Activated CD4-positive, alpha-beta T cell treated with anti-CD3 and anti-CD28 coated beads, Interleukin-2, Interleukin-6, amounts not matched to agents 100 ng/mL and 50 ng/mL, durations not matched to agents 16 hours and 8 hours (primary cell): ENCODE results near the gene IL24.
"Not testable (repeated sequence)": the region's sequence is repeated elsewhere in the genome, so short reads cannot be mapped to it uniquely, and the experiment has no call there.

Source experiments
- DNase-seq: peaks from one replicate; pipeline ENCODE4 v3.0.0-alpha.2; 2020

The IL24 gene

GRCh38 chr1:206905295-206906164 lies 8.3 kb downstream of the IL24 start:
- DNase-seq, result peak; percentile 18

GRCh38 chr1:206907304-206907991 lies 10.2 kb downstream of the IL24 start:
- no peak for DNase-seq

- DNase-seq, result no peak
Observed at GRCh38 chr1:206908038-206908437, 10.8 kb downstream of the IL24 start.

- peak; percentile 33 for DNase-seq
Observed at GRCh38 chr1:206909161-206909882, 12.1 kb downstream of the IL24 start.

- no peak for DNase-seq
Observed at GRCh38 chr1:206909883-206910318, 12.7 kb downstream of the IL24 start.

GRCh38 chr1:206911064-206911663 lies 13.9 kb downstream of the IL24 start:
- DNase-seq, result peak; percentile 69

- peak; percentile 88 for DNase-seq
Observed at GRCh38 chr1:206912445-206913095, 15.3 kb downstream of the IL24 start.

- DNase-seq, result no peak
Observed at GRCh38 chr1:206913766-206914537, 16.7 kb downstream of the IL24 start.

- no peak for DNase-seq
Observed at GRCh38 chr1:206915030-206915735, 17.9 kb downstream of the IL24 start.

- DNase-seq, result no peak
Observed at GRCh38 chr1:206916000-206916709, 18.9 kb downstream of the IL24 start.

GRCh38 chr1:206918076-206918475 lies 20.8 kb downstream of the IL24 start:
- no peak for DNase-seq

- peak; percentile 63 for DNase-seq
Observed at GRCh38 chr1:206921772-206922265, 24.6 kb downstream of the IL24 start, which contains the start of gene FCMR. Gene FCMR (minus strand): TSS chr1:206921941. CDS start chr1:206921854, 87 bp downstream.

- no peak for DNase-seq
Observed at GRCh38 chr1:206922524-206922923, 25.3 kb downstream of the IL24 start.

GRCh38 chr1:206923009-206923960 lies 26.0 kb downstream of the IL24 start:
- DNase-seq, result peak; percentile 61

- DNase-seq, result not testable (repeated sequence)
Observed at GRCh38 chr1:206923961-206924557, 26.8 kb downstream of the IL24 start.

- DNase-seq, result no peak
Observed at GRCh38 chr1:206924592-206925105, 27.4 kb downstream of the IL24 start.

- DNase-seq, result peak; percentile 59
Observed at GRCh38 chr1:206925106-206925736, 28.0 kb downstream of the IL24 start.

- no peak for DNase-seq
Observed at GRCh38 chr1:206926286-206926685, 29.0 kb downstream of the IL24 start.
